Thyroid gland (tissue), 4 donors: ENCODE measurements around the gene SLCO3A1. TPM values are rescaled to one million over a fixed set of nuclear protein-coding genes. Genes with fewer than 3 reads are reported as not detected.

Experiments
- DNase-seq, 2 donors: peaks; one replicate each; pipeline ENCODE4 v3.0.0-alpha.2; 2019
- H3K27ac ChIP-seq, 3 donors: fragments of 200-600 bp; sonication (generic); 1 replicate in 2 of 3; 2 replicates in 1 of 3; pipeline ENCODE4 v1.5.1; 2016 to 2019; ENCODE audit warnings: mild to moderate bottlenecking in 1 of 3, moderate library complexity in 1 of 3
- H3K27me3 ChIP-seq: fragments of 200-600 bp; sonication (generic); one replicate; pipeline ENCODE4 v1.5.1; 2019
- H3K36me3 ChIP-seq, 2 donors: fragments of 200-600 bp; sonication (generic); one replicate each; pipeline ENCODE4 v1.5.1; 2016 to 2019
- H3K4me1 ChIP-seq, 2 donors: fragments of 200-600 bp; sonication (generic); one replicate each; pipeline ENCODE4 v1.5.1; 2017 to 2019
- H3K4me3 ChIP-seq, 3 donors: fragments of 200-600 bp; sonication (generic); replicated peaks in 1 of 3; 1 replicate in 2 of 3; 2 replicates in 1 of 3; pipeline ENCODE4 v1.5.1; 2016; ENCODE audit warnings: mild to moderate bottlenecking in 1 of 3
- H3K9me3 ChIP-seq: fragments of 200-600 bp; sonication (generic); one replicate; pipeline ENCODE4 v1.5.1; 2017
- CTCF ChIP-seq, 6 experiments: fragments of 200-600 bp in 3 of 6; fragments of 450-650 bp in 3 of 6; sonication (generic) in 3 of 6; IDR thresholded peaks; one replicate each; pipeline ENCODE4 v1.5.1; 2016 to 2019; ENCODE audit warnings: antibody characterized with exemption in 6 of 6, mild to moderate bottlenecking in 2 of 6, inconsistent platforms in 1 of 6, moderate library complexity in 1 of 6
- POLR2A ChIP-seq, 2 donors: fragments of 450-650 bp; IDR thresholded peaks; one replicate each; pipeline ENCODE4 v1.6.1; 2017; ENCODE audit warnings: antibody characterized with exemption in 2 of 2, mild to moderate bottlenecking in 2 of 2, moderate library complexity in 1 of 2
- WGBS, 2 donors: methylation state at CpG; one replicate each; pipeline ENCODE4 v1.1.5; 2017; 5-methylcytosine and 5-hydroxymethylcytosine counted together
- intact Hi-C: fragments of 100-400 bp; cut with DNase I; formaldehyde crosslinking; loops from one replicate; pipeline ENCODE4 v1.15.1; 2023
- total RNA-seq, 4 donors: library from RNA; depleted of rRNA; stranded (reverse); fragments of >200 nt; gene quantifications; one replicate each; pipeline ENCODE4 v1.2.3, GENCODE V29; 2016

SLCO3A1 gene
- total RNA-seq, 4 donors from 2014 or later = 23.3 to 31.4 (median 28.0) TPM

- intact Hi-C loops = no loop called here
- DNase-seq = no peak
- Histone ChIP-seq H3K27ac (no peak overlapping the region), H3K27me3 (no peaks in the 10 kb centered on the region), H3K4me3 (no peak overlapping the region), H3K4me1 (peaks cover 18 to 29% of the 10 kb centered on the region in 2 donors), H3K36me3 (no peaks in the 10 kb centered on the region), H3K9me3 (no peaks in the 10 kb centered on the region)
- WGBS, 2 donors = 85 to 89% methylated on average over 7 of the region's 7 CpGs
- TF ChIP-seq POLR2A (IDR thresholded peaks at IDR 0.05) = no peak
- TF ChIP-seq CTCF (IDR thresholded peaks at IDR 0.05) = no peak
These were observed 152.9 kb downstream of the SLCO3A1 start for GRCh38 chr15:92006186-92007028.

- Histone ChIP-seq H3K9me3 (no peaks in the 10 kb centered on the region), H3K4me1 (peaks cover 28 to 45% of the 10 kb centered on the region in 2 donors), H3K36me3 (no peaks in the 10 kb centered on the region), H3K4me3 (no peak overlapping the region), H3K27ac (peak overlapping the region in 1 of 3 donors; percentile 9), H3K27me3 (no peaks in the 10 kb centered on the region)
- TF ChIP-seq POLR2A (IDR thresholded peaks at IDR 0.05) = no peak
- no peak for TF ChIP-seq CTCF (IDR thresholded peaks at IDR 0.05)
- intact Hi-C loops = no loop called here
- DNase-seq = peak; percentile 35 to 55
- 49 to 70% methylated on average over 6 of the region's 6 CpGs for WGBS, 2 donors
These were observed 155.7 kb downstream of the SLCO3A1 start for GRCh38 chr15:92009162-92009561.

DNA sequence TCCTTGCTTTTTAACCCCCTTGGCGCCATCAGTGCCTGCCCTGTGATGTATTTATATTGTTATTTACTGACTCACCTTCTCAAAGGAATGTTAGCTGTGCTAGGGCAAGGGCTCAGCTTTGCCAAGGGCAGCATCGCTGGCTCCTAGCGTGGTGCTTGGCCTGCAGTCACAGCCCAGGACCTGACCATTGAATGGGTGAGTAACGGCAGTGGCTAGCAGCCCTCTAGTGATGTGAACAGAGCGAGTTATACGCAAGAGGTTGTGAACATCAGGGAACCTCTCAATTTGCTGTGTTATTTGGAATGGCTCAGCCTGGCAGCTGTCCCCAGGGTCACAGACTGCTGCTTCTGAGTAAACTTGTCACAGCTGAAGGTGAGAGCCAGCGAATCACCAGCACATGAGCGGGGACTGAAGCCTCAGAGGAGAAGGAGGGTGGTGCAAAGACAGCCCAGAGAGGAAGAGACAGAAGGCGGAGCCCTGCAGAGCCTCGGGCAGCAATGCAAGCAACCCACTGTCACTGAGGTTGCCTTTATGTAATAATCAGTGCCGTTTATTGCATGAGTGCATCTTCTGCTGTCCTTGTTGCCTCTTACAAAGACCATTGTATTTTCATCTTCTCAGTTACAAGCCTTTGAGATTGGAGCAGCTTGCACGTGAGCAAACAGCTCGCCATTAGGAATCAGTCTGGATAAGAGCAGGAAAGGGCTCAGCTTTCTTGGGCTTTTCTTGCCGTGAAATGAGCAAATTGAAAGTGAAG lies 158.3 kb downstream of the SLCO3A1 start:
- Histone ChIP-seq H3K36me3 (no peaks in the 10 kb centered on the region), H3K4me3 (no peak overlapping the region), H3K27me3 (no peaks in the 10 kb centered on the region), H3K4me1 (peaks cover 28 to 45% of the 10 kb centered on the region in 2 donors), H3K9me3 (no peaks in the 10 kb centered on the region), H3K27ac (no peak overlapping the region)
- TF ChIP-seq POLR2A (IDR thresholded peaks at IDR 0.05) = no peak
- TF ChIP-seq CTCF (IDR thresholded peaks at IDR 0.05) = no peak
- peak; percentile 58 to 72 for DNase-seq
- WGBS, 2 donors = 63 to 73% methylated on average over 14 of the region's 14 CpGs
- intact Hi-C loops = no loop called here

DNA sequence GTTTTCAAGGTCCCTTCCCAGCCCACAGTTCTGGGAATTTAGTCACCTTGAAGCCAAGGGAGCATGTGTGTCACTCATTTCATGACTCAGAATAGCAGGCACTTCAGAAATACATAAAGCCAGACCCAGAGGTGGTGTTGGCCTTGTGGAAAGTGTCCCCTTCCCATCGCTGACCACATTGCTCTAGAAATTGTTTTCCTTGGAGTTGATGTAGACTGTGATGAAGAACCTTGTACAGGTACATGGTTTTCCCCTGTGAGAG lies 158.8 kb downstream of the SLCO3A1 start:
- H3K36me3 ChIP-seq = no peaks in the 10 kb centered on the region
- H3K9me3 ChIP-seq = no peaks in the 10 kb centered on the region
- no peak overlapping the region for H3K4me3 ChIP-seq
- no peak for DNase-seq
- no peak for TF ChIP-seq POLR2A (IDR thresholded peaks at IDR 0.05)
- no peak for TF ChIP-seq CTCF (IDR thresholded peaks at IDR 0.05)
- H3K4me1 ChIP-seq = peaks cover 28 to 45% of the 10 kb centered on the region in 2 donors
- WGBS, 2 donors = 78 to 100% methylated on average over 1 of the region's 1 CpG
- no peak overlapping the region for H3K27ac ChIP-seq
- intact Hi-C loops = no loop called here
- H3K27me3 ChIP-seq = no peaks in the 10 kb centered on the region

GRCh38 chr15:92012881-92013280 lies 159.4 kb downstream of the SLCO3A1 start:
- no peaks in the 10 kb centered on the region for H3K27me3 ChIP-seq
- H3K27ac ChIP-seq = no peak overlapping the region
- no peak for TF ChIP-seq CTCF (IDR thresholded peaks at IDR 0.05)
- TF ChIP-seq POLR2A (IDR thresholded peaks at IDR 0.05) = no peak
- no peak overlapping the region for H3K4me3 ChIP-seq
- intact Hi-C loops = no loop called here
- H3K36me3 ChIP-seq = no peaks in the 10 kb centered on the region
- no peaks in the 10 kb centered on the region for H3K9me3 ChIP-seq
- no peak for DNase-seq
- H3K4me1 ChIP-seq = peaks cover 27 to 42% of the 10 kb centered on the region in 2 donors
- WGBS, 2 donors = 92 to 95% methylated on average over 6 of the region's 6 CpGs
